ENCODE data around the gene AUTS2.

Gene AUTS2

DNA sequence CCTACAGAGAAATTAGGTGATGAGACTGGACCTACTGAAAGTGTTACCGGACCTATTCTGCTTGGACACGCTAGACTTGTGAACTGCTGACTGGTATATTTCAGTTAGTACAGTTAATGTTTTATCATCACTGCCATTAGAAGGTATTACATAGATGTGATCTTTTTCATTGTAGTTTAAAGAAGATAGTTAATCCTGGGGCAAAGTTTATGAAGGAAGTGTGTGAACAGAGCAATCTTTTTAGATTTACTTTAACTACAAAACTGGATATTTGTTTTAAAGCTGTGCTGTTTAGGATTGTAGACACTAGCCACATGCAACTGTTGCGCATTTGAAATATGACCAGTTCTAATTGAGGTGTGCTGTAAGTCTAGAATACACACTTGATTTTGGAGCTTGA, 446.7 kb downstream of the AUTS2 start:
- no peak overlapping the region for H3K27ac ChIP-seq (ENCODE audit: extremely low read depth, low read depth, low read length)

DNA sequence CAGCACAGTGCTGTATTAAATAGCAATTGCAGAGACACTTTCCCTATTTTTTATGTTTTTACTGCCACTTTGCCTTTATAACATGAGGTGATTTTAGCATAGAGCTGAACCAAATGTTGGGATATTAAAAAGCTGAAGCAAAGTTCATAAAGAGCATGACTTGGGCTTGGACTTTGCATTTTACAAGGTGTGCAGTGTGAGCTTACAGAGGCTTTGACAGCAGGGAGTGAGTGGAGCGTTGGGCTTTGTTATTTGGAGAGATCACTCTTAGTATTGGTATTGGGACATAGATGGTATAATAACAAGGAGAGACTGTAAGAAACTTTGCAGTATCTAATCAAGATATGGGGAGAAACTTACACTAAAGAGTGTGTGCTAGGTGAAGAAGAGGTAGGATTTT, 449.1 kb downstream of the AUTS2 start:
- TF ChIP-seq, protein P1, sequence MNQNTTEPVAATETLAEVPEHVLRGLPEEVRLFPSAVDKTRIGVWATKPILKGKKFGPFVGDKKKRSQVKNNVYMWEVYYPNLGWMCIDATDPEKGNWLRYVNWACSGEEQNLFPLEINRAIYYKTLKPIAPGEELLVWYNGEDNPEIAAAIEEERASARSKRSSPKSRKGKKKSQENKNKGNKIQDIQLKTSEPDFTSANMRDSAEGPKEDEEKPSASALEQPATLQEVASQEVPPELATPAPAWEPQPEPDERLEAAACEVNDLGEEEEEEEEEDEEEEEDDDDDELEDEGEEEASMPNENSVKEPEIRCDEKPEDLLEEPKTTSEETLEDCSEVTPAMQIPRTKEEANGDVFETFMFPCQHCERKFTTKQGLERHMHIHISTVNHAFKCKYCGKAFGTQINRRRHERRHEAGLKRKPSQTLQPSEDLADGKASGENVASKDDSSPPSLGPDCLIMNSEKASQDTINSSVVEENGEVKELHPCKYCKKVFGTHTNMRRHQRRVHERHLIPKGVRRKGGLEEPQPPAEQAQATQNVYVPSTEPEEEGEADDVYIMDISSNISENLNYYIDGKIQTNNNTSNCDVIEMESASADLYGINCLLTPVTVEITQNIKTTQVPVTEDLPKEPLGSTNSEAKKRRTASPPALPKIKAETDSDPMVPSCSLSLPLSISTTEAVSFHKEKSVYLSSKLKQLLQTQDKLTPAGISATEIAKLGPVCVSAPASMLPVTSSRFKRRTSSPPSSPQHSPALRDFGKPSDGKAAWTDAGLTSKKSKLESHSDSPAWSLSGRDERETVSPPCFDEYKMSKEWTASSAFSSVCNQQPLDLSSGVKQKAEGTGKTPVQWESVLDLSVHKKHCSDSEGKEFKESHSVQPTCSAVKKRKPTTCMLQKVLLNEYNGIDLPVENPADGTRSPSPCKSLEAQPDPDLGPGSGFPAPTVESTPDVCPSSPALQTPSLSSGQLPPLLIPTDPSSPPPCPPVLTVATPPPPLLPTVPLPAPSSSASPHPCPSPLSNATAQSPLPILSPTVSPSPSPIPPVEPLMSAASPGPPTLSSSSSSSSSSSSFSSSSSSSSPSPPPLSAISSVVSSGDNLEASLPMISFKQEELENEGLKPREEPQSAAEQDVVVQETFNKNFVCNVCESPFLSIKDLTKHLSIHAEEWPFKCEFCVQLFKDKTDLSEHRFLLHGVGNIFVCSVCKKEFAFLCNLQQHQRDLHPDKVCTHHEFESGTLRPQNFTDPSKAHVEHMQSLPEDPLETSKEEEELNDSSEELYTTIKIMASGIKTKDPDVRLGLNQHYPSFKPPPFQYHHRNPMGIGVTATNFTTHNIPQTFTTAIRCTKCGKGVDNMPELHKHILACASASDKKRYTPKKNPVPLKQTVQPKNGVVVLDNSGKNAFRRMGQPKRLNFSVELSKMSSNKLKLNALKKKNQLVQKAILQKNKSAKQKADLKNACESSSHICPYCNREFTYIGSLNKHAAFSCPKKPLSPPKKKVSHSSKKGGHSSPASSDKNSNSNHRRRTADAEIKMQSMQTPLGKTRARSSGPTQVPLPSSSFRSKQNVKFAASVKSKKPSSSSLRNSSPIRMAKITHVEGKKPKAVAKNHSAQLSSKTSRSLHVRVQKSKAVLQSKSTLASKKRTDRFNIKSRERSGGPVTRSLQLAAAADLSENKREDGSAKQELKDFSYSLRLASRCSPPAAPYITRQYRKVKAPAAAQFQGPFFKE (tag by site-specific recombination; IDR thresholded peaks at IDR 0.05; ENCODE audit: borderline replicate concordance): no peak
- TF ChIP-seq ZNF23 (tag by site-specific recombination; IDR thresholded peaks at IDR 0.05; ENCODE audit: borderline replicate concordance) (no peak), ZNF354C (tag by site-specific recombination; IDR thresholded peaks at IDR 0.05; ENCODE audit: borderline replicate concordance, low read depth) (no peak), ZNF561 (tag by site-specific recombination; IDR thresholded peaks at IDR 0.05; ENCODE audit: borderline replicate concordance) (no peak)
- TF ChIP-seq, protein P2, sequence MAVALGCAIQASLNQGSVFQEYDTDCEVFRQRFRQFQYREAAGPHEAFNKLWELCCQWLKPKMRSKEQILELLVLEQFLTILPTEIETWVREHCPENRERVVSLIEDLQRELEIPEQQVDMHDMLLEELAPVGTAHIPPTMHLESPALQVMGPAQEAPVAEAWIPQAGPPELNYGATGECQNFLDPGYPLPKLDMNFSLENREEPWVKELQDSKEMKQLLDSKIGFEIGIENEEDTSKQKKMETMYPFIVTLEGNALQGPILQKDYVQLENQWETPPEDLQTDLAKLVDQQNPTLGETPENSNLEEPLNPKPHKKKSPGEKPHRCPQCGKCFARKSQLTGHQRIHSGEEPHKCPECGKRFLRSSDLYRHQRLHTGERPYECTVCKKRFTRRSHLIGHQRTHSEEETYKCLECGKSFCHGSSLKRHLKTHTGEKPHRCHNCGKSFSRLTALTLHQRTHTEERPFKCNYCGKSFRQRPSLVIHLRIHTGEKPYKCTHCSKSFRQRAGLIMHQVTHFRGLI (tag by site-specific recombination; IDR thresholded peaks at IDR 0.05): peak; percentile 76
- CTCF ChIA-PET: interaction anchor here (0.6 to 0.9 kb wide), 2 partner anchors 90 to 651 kb away, joined by 3 read pairs; no protein-coding TSS in a partner anchor
- Histone ChIP-seq H3K4me1 (ENCODE audit: control insufficient read depth, insufficient read depth, low read length) (peaks cover 31% of the 10 kb centered on the region), H3K9me3 (ENCODE audit: control insufficient read depth, insufficient read depth, low read depth, low read length) (no peaks in the 10 kb centered on the region), H3K4me3 (ENCODE audit: low read depth, low read length) (no peak overlapping the region), H3K36me3 (ENCODE audit: control insufficient read depth in 2 of 2, insufficient read depth in 1 of 2, low read length in 2 of 2) (no peaks in the 10 kb centered on the region), H3K27ac (ENCODE audit: extremely low read depth, low read depth, low read length) (no peak overlapping the region)
- POLR2A ChIA-PET: no interaction called here

More for the DNA sequence above, 446.7 kb downstream of the AUTS2 start:
- CTCF ChIA-PET: interaction anchor here (6.5 kb wide), 1 partner anchor 116 kb away, joined by 70 read pairs; no protein-coding TSS in a partner anchor
- no peaks in the 10 kb centered on the region for H3K9me3 ChIP-seq (ENCODE audit: control insufficient read depth, insufficient read depth, low read depth, low read length)
- H3K4me3 ChIP-seq (ENCODE audit: low read depth, low read length): no peak overlapping the region
- no peaks in the 10 kb centered on the region for H3K36me3 ChIP-seq (ENCODE audit: control insufficient read depth in 2 of 2, insufficient read depth in 1 of 2, low read length in 2 of 2)
- POLR2A ChIA-PET: no interaction called here
- peaks cover 37% of the 10 kb centered on the region for H3K4me1 ChIP-seq (ENCODE audit: control insufficient read depth, insufficient read depth, low read length)
- TF ChIP-seq SCRT2 (tag by site-specific recombination; IDR thresholded peaks at IDR 0.05): peak; percentile 45; the same call in 1 of the 2 replicates
- no peak for TF ChIP-seq ZNF560 (tag by site-specific recombination; IDR thresholded peaks at IDR 0.05; ENCODE audit: borderline replicate concordance)

DNA sequence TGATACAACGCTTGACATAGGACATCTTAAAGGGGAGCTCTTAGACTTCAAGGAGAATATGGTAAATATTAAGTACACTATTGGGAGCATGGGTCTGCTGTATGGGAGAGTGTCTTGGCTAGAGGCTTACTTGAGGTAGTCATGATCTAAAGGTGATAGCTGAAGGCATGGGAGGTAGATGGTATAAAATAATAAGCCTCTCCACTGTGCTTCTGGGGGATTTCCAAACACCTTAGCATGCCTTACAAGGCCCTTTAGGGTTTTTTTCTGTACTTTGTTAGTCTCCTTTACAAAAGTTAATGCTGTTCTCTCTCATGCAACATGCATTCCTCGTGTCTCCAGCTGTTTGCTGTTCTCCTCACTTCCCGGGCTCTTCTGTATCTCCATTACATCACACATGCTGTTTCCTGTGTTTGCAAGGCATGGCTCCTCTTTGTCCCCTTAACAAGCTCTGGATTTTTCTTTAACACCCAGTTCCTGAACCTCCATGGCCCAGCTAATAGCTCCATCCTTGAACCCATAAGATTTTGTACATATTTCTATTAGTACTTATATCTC, 449.7 kb downstream of the AUTS2 start:
- TF ChIP-seq ZNF174 (tag by site-specific recombination; IDR thresholded peaks at IDR 0.05): no peak
- TF ChIP-seq MEIS1 (CRISPR knock-in tag; IDR thresholded peaks at IDR 0.05; ENCODE audit: borderline replicate concordance): no peak
- peak; percentile 50 for TF ChIP-seq ZNF341 (tag by site-specific recombination; IDR thresholded peaks at IDR 0.05; ENCODE audit: low read depth)
- TF ChIP-seq ZNF214 (tag by site-specific recombination; IDR thresholded peaks at IDR 0.05; ENCODE audit: borderline replicate concordance): no peak
- no peak for TF ChIP-seq ZNF624 (tag by site-specific recombination; IDR thresholded peaks at IDR 0.05)
- TF ChIP-seq, protein P3, sequence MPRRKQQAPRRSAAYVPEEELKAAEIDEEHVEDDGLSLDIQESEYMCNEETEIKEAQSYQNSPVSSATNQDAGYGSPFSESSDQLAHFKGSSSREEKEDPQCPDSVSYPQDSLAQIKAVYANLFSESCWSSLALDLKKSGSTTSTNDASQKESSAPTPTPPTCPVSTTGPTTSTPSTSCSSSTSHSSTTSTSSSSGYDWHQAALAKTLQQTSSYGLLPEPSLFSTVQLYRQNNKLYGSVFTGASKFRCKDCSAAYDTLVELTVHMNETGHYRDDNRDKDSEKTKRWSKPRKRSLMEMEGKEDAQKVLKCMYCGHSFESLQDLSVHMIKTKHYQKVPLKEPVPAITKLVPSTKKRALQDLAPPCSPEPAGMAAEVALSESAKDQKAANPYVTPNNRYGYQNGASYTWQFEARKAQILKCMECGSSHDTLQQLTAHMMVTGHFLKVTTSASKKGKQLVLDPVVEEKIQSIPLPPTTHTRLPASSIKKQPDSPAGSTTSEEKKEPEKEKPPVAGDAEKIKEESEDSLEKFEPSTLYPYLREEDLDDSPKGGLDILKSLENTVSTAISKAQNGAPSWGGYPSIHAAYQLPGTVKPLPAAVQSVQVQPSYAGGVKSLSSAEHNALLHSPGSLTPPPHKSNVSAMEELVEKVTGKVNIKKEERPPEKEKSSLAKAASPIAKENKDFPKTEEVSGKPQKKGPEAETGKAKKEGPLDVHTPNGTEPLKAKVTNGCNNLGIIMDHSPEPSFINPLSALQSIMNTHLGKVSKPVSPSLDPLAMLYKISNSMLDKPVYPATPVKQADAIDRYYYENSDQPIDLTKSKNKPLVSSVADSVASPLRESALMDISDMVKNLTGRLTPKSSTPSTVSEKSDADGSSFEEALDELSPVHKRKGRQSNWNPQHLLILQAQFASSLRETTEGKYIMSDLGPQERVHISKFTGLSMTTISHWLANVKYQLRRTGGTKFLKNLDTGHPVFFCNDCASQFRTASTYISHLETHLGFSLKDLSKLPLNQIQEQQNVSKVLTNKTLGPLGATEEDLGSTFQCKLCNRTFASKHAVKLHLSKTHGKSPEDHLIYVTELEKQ (tag by site-specific recombination; IDR thresholded peaks at IDR 0.05; ENCODE audit: borderline replicate concordance): no peak
- no peak for TF ChIP-seq KLF10 (tag by site-specific recombination; IDR thresholded peaks at IDR 0.05)
- POLR2A ChIA-PET: no interaction called here
- CTCF ChIA-PET: interaction anchor here (0.6 kb wide), 1 partner anchor 91 kb away, joined by 3 read pairs; no protein-coding TSS in a partner anchor

More for the DNA sequence above, 449.7 kb downstream of the AUTS2 start:
- Histone ChIP-seq H3K27ac (ENCODE audit: extremely low read depth, low read depth, low read length) (no peak overlapping the region), H3K4me1 (ENCODE audit: control insufficient read depth, insufficient read depth, low read length) (peaks cover 28% of the 10 kb centered on the region), H3K4me3 (ENCODE audit: low read depth, low read length) (no peak overlapping the region), H3K36me3 (ENCODE audit: control insufficient read depth in 2 of 2, insufficient read depth in 1 of 2, low read length in 2 of 2) (no peaks in the 10 kb centered on the region), H3K9me3 (ENCODE audit: control insufficient read depth, insufficient read depth, low read depth, low read length) (no peaks in the 10 kb centered on the region)
